D721Med (cell line): ENCODE measurements around the gene POLR2H.

Experiments used
- DNase-seq: peaks from one replicate; pipeline ENCODE4 v3.0.0; 2011; ENCODE audit warnings: low spot score; ENCODE audit not compliant: insufficient read length
- FAIRE-seq: peaks from 2 replicates; lab custom pipeline; 2011; peaks lifted over from hg19 to GRCh38; lab: Jason Lieb, UNC
- TF ChIP-seq, protein P1 (sequence below): IDR thresholded peaks from 2 replicates; pipeline ENCODE4 v1.5.1; 2012; ENCODE audit warnings: mild to moderate bottlenecking, control low read depth; ENCODE audit not compliant: insufficient read depth; ENCODE audit errors: missing control alignments

Gene POLR2H

GRCh38 chr3:184361532-184361931 lies at the start of gene POLR2H, which contains the start of gene CLCN2:
Gene POLR2H, plus strand, starts transcription at chr3:184361710. Its CDS starts 1,783 bp downstream, at chr3:184363493.
Gene CLCN2, minus strand, starts transcription at chr3:184361605. Its CDS starts 126 bp downstream, at chr3:184361479.
- DNase-seq: no peak
- no peak for FAIRE-seq
- TF ChIP-seq, protein P1, sequence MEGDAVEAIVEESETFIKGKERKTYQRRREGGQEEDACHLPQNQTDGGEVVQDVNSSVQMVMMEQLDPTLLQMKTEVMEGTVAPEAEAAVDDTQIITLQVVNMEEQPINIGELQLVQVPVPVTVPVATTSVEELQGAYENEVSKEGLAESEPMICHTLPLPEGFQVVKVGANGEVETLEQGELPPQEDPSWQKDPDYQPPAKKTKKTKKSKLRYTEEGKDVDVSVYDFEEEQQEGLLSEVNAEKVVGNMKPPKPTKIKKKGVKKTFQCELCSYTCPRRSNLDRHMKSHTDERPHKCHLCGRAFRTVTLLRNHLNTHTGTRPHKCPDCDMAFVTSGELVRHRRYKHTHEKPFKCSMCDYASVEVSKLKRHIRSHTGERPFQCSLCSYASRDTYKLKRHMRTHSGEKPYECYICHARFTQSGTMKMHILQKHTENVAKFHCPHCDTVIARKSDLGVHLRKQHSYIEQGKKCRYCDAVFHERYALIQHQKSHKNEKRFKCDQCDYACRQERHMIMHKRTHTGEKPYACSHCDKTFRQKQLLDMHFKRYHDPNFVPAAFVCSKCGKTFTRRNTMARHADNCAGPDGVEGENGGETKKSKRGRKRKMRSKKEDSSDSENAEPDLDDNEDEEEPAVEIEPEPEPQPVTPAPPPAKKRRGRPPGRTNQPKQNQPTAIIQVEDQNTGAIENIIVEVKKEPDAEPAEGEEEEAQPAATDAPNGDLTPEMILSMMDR: no peak

- peak; percentile 95 for DNase-seq
- TF ChIP-seq, protein P1: no peak
- no peak for FAIRE-seq
Measured at GRCh38 chr3:184314363-184314699, 47.2 kb upstream of the POLR2H start, which contains the start of gene EIF4G1. Gene EIF4G1, plus strand, starts transcription at chr3:184314606. Its CDS starts 1,191 bp downstream, at chr3:184315797.

GRCh38 chr3:184314700-184315542 lies 46.6 kb upstream of the POLR2H start:
- FAIRE-seq: no peak
- TF ChIP-seq, protein P1: no peak
- DNase-seq: no peak

DNA sequence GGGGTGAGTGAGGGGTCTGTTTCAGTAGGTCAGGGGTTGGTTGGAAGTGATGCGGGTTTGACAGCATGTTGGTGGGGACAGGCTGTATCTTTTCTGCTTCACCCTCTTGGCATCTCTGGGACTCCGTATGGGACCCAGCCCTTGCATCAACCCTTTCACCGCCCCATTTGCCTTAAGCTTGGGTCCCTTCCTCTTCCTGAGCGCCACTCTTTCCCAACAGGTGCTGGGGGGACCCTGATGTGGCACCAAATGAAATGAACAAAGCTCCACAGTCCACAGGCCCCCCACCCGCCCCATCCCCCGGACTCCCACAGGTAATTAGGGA lies 46.0 kb upstream of the POLR2H start:
- DNase-seq (no peak), FAIRE-seq (no peak)
- TF ChIP-seq, protein P1: no peak

- TF ChIP-seq, protein P1: no peak
- DNase-seq (no peak), FAIRE-seq (no peak)
Measured at GRCh38 chr3:184315871-184316661, 45.4 kb upstream of the POLR2H start.

- TF ChIP-seq, protein P1: no peak
- DNase-seq: no peak
- FAIRE-seq: no peak
Measured at GRCh38 chr3:184316792-184317191, 44.7 kb upstream of the POLR2H start.

- DNase-seq (no peak), FAIRE-seq (no peak)
- TF ChIP-seq, protein P1: no peak
Measured at GRCh38 chr3:184317201-184317600, 44.3 kb upstream of the POLR2H start.
